Mesodermal cell (in vitro differentiated cells): ENCODE data around the gene MYCBPAP. TPM values are rescaled to one million over a fixed set of nuclear protein-coding genes. Genes with fewer than 3 reads are reported as not detected.
A peak's percentile ranks its signal among the peaks of the same experiment; 100 is the strongest.

Experiments
- H3K27ac ChIP-seq: 2 replicates; pipeline ENCODE4 v1.7.0; 2013; ENCODE audit warnings: mild to moderate bottlenecking, low read depth, low read length, moderate library complexity; ENCODE audit not compliant: severe bottlenecking
- H3K36me3 ChIP-seq: 2 replicates; pipeline ENCODE4 v1.7.1; 2013; ENCODE audit warnings: mild to moderate bottlenecking, low read length, moderate library complexity; ENCODE audit not compliant: control insufficient read depth, insufficient read depth
- H3K4me1 ChIP-seq: one replicate; pipeline ENCODE4 v1.7.1; 2013; ENCODE audit warnings: mild to moderate bottlenecking, low read length; ENCODE audit not compliant: insufficient read depth, control insufficient read depth, poor library complexity, severe bottlenecking
- H3K4me3 ChIP-seq: 2 replicates; pipeline ENCODE4 v1.7.0; 2013; ENCODE audit warnings: low read length, control low read depth, mild to moderate bottlenecking; ENCODE audit not compliant: insufficient read depth, poor library complexity, severe bottlenecking; ENCODE audit errors: extremely low read depth
- H3K9me3 ChIP-seq: 2 replicates; pipeline ENCODE4 v1.7.1; 2013; ENCODE audit warnings: mild to moderate bottlenecking, low read length, moderate library complexity; ENCODE audit not compliant: control insufficient read depth
- WGBS, 2 experiments: methylation state at CpG; one replicate each; pipeline ENCODE4 v1.1.5; 2013; ENCODE audit warnings: missing lambda C conversion rate in 2 of 2; ENCODE audit not compliant: insufficient coverage in 2 of 2; 5-methylcytosine and 5-hydroxymethylcytosine counted together
- polyA plus RNA-seq, 2 experiments: library from polyadenylated mRNA; stranded (reverse); fragments of 50-300 nt; gene quantifications; one replicate each; pipeline ENCODE4 v1.2.3, GENCODE V29; 2013

The MYCBPAP gene
- polyA plus RNA-seq (2013, experiment 1 of 2) = 0.81 TPM
- polyA plus RNA-seq (2013, experiment 2 of 2) = 1.5 TPM

GRCh38 chr17:50507871-50508572, at the start of gene MYCBPAP:
TSS of gene MYCBPAP (plus strand) at chr17:50508439. CDS start at chr17:50508675, 236 bp downstream.
- WGBS, 2 experiments = 7 to 14% methylated on average over 46 to 59 of the region's 66 CpGs
- peaks cover 6% of the 10 kb centered on the region for H3K4me1 ChIP-seq
- H3K27ac ChIP-seq = peak within 1 kb of the TSS; percentile 16
- no peaks in the 10 kb centered on the region for H3K36me3 ChIP-seq
- H3K4me3 ChIP-seq = peak within 1 kb of the TSS; percentile 38
- no peaks in the 10 kb centered on the region for H3K9me3 ChIP-seq

- Histone ChIP-seq H3K4me3 (no peak overlapping the region), H3K36me3 (peaks cover 5% of the 10 kb centered on the region), H3K27ac (no peak overlapping the region), H3K9me3 (no peaks in the 10 kb centered on the region), H3K4me1 (peaks cover 3% of the 10 kb centered on the region)
- WGBS, 2 experiments = 92 to 93% methylated on average over 11 to 13 of the region's 16 CpGs
Measured at GRCh38 chr17:50458701-50459676, 49.2 kb upstream of the MYCBPAP start.

GRCh38 chr17:50459756-50460155, 48.5 kb upstream of the MYCBPAP start:
- H3K27ac ChIP-seq = no peak overlapping the region
- no peak overlapping the region for H3K4me3 ChIP-seq
- peaks cover 5% of the 10 kb centered on the region for H3K36me3 ChIP-seq
- H3K4me1 ChIP-seq = peaks cover 3% of the 10 kb centered on the region
- 100% methylated on average over 3 to 4 of the region's 4 CpGs for WGBS, 2 experiments
- H3K9me3 ChIP-seq = no peaks in the 10 kb centered on the region

- peaks cover 5% of the 10 kb centered on the region for H3K36me3 ChIP-seq
- no peak overlapping the region for H3K27ac ChIP-seq
- no peaks in the 10 kb centered on the region for H3K9me3 ChIP-seq
- WGBS, 2 experiments = 95 to 97% methylated on average over 8 to 9 of the region's 9 CpGs
- H3K4me3 ChIP-seq = no peak overlapping the region
- peaks cover 3% of the 10 kb centered on the region for H3K4me1 ChIP-seq
Measured at GRCh38 chr17:50460831-50461526, 47.3 kb upstream of the MYCBPAP start.

GRCh38 chr17:50461550-50462132, 46.6 kb upstream of the MYCBPAP start:
- Histone ChIP-seq H3K4me3 (no peak overlapping the region), H3K27ac (no peak overlapping the region), H3K9me3 (no peaks in the 10 kb centered on the region), H3K4me1 (peaks cover 3% of the 10 kb centered on the region), H3K36me3 (peaks cover 5% of the 10 kb centered on the region)
- WGBS, 2 experiments = 87 to 98% methylated on average over 11 to 12 of the region's 14 CpGs

GRCh38 chr17:50462446-50462845, 45.8 kb upstream of the MYCBPAP start:
- WGBS, 2 experiments = 91 to 93% methylated on average over 7 to 9 of the region's 9 CpGs
- peaks cover 5% of the 10 kb centered on the region for H3K36me3 ChIP-seq
- no peak overlapping the region for H3K4me3 ChIP-seq
- no peak overlapping the region for H3K27ac ChIP-seq
- peaks cover 3% of the 10 kb centered on the region for H3K4me1 ChIP-seq
- H3K9me3 ChIP-seq = no peaks in the 10 kb centered on the region

- Histone ChIP-seq H3K36me3 (peaks cover 5% of the 10 kb centered on the region), H3K27ac (no peak overlapping the region), H3K9me3 (no peaks in the 10 kb centered on the region), H3K4me3 (no peak overlapping the region), H3K4me1 (peaks cover under 1% of the 10 kb centered on the region)
- 84% methylated on average over 3 of the region's 3 CpGs; no CpG with 5 or more reads in 1 of the 2 experiments for WGBS, 2 experiments
Measured at GRCh38 chr17:50464121-50464520, 44.1 kb upstream of the MYCBPAP start.

- Histone ChIP-seq H3K4me1 (no peaks in the 10 kb centered on the region), H3K27ac (no peak overlapping the region), H3K9me3 (no peaks in the 10 kb centered on the region), H3K4me3 (no peak overlapping the region), H3K36me3 (peaks cover 5% of the 10 kb centered on the region)
- 65 to 94% methylated on average over 2 to 3 of the region's 4 CpGs for WGBS, 2 experiments
Measured at GRCh38 chr17:50464736-50465135, 43.5 kb upstream of the MYCBPAP start.

- peaks cover 5% of the 10 kb centered on the region for H3K36me3 ChIP-seq
- no peak overlapping the region for H3K4me3 ChIP-seq
- H3K4me1 ChIP-seq = no peaks in the 10 kb centered on the region
- no peaks in the 10 kb centered on the region for H3K9me3 ChIP-seq
- 89 to 100% methylated on average over 6 of the region's 6 CpGs for WGBS, 2 experiments
- no peak overlapping the region for H3K27ac ChIP-seq
Measured at GRCh38 chr17:50465171-50465570, 43.1 kb upstream of the MYCBPAP start.

- Histone ChIP-seq H3K4me3 (no peak overlapping the region), H3K4me1 (no peaks in the 10 kb centered on the region), H3K9me3 (no peaks in the 10 kb centered on the region), H3K36me3 (peaks cover 5% of the 10 kb centered on the region), H3K27ac (no peak overlapping the region)
- 90 to 98% methylated on average over 5 to 8 of the region's 9 CpGs for WGBS, 2 experiments
Measured at GRCh38 chr17:50465635-50466034, 42.6 kb upstream of the MYCBPAP start.
